Choroid plexus epithelial cell (primary cell): ENCODE measurements around the gene SHISAL1.

Source experiments
- DNase-seq: peaks from one replicate; pipeline ENCODE4 v3.0.0-alpha.2; 2010; ENCODE audit warnings: low read depth
- H3K4me3 ChIP-seq: 2 replicates; pipeline ENCODE4 v1.5.1; 2011; ENCODE audit warnings: low read depth, mild to moderate bottlenecking, control low read depth, low read length, moderate library complexity
- CTCF ChIP-seq: conservative IDR thresholded peaks from 2 replicates; pipeline ENCODE4 v1.5.1; 2011; ENCODE audit warnings: low read depth, mild to moderate bottlenecking, control low read depth, inconsistent platforms, low read length, moderate library complexity

SHISAL1 gene

GRCh38 chr22:44219101-44219870, 93.5 kb downstream of the SHISAL1 start:
- DNase-seq: no peak
- no peak for TF ChIP-seq CTCF
- H3K4me3 ChIP-seq: no peak overlapping the region

GRCh38 chr22:44218071-44218470, 94.7 kb downstream of the SHISAL1 start:
- DNase-seq: no peak
- H3K4me3 ChIP-seq: no peak overlapping the region
- no peak for TF ChIP-seq CTCF

- H3K4me3 ChIP-seq: no peak overlapping the region
- DNase-seq: no peak
- no peak for TF ChIP-seq CTCF
These were observed 95.4 kb downstream of the SHISAL1 start for GRCh38 chr22:44217346-44217745.

GRCh38 chr22:44215287-44215686, 97.5 kb downstream of the SHISAL1 start:
- no peak overlapping the region for H3K4me3 ChIP-seq
- no peak for TF ChIP-seq CTCF
- no peak for DNase-seq

- no peak for TF ChIP-seq CTCF
- no peak for DNase-seq
- no peak overlapping the region for H3K4me3 ChIP-seq
These were observed 98.0 kb downstream of the SHISAL1 start for GRCh38 chr22:44214764-44215163.

GRCh38 chr22:44214187-44214586, 98.6 kb downstream of the SHISAL1 start:
- no peak for TF ChIP-seq CTCF
- H3K4me3 ChIP-seq: no peak overlapping the region
- DNase-seq: no peak

- TF ChIP-seq CTCF: no peak
- DNase-seq: no peak
- H3K4me3 ChIP-seq: no peak overlapping the region
These were observed 99.2 kb downstream of the SHISAL1 start for GRCh38 chr22:44213489-44214043.
